WTC11 (cell line): ENCODE results near the gene MID1IP1. TPM values are rescaled to one million over a fixed set of nuclear protein-coding genes. Genes with fewer than 3 reads are reported as not detected.

ENCODE experiments used
- total RNA-seq: library from RNA; stranded (reverse); gene quantifications from 3 replicates; pipeline ENCODE4 v1.2.3, GENCODE V29; 2021

MID1IP1 gene
- total RNA-seq, 1 experiment from 2014 or later = 118 TPM

Other genes with a start within 250 kb of the MID1IP1 start
- gene TSPAN7, start 239.9 kb upstream of the MID1IP1 start, total RNA-seq = 10.8 to 15.7 TPM (median 14.9 TPM) in 3 replicates